Lower leg skin (tissue), 4 donors: ENCODE data around the gene SPATA2L. TPM values are rescaled to one million over a fixed set of nuclear protein-coding genes. Genes with fewer than 3 reads are reported as not detected.

Source experiments
- DNase-seq, 2 donors: peaks; one replicate each; pipeline ENCODE4 v3.0.0-alpha.2; 2019; ENCODE audit warnings: low spot score in 2 of 2
- H3K4me3 ChIP-seq: fragments of 200-600 bp; sonication (generic); 2 replicates; pipeline ENCODE4 v1.5.1; 2017; ENCODE audit warnings: mild to moderate bottlenecking, low read depth; ENCODE audit not compliant: poor library complexity, severe bottlenecking
- POLR2A ChIP-seq, 2 donors: fragments of 450-650 bp; IDR thresholded peaks; one replicate each; pipeline ENCODE4 v1.6.1; 2016 to 2017; ENCODE audit warnings: antibody characterized with exemption in 2 of 2, mild to moderate bottlenecking in 1 of 2, moderate library complexity in 1 of 2
- WGBS, 2 donors: methylation state at CpG; one replicate each; pipeline ENCODE4 v1.1.5; 2018; 5-methylcytosine and 5-hydroxymethylcytosine counted together
- intact Hi-C: fragments of 100-400 bp; cut with DNase I; formaldehyde crosslinking; loops from one replicate; pipeline ENCODE4 v1.15.0; 2023; ENCODE audit warnings: low total_unique reads
- total RNA-seq, 4 donors: library from RNA; depleted of rRNA; stranded (reverse); fragments of >200 nt; gene quantifications; one replicate each; pipeline ENCODE4 v1.1.0, GENCODE V29; 2016
- TF ChIP-seq, protein P1 (sequence below), 3 donors: fragments of 450-650 bp; IDR thresholded peaks; one replicate each; pipeline ENCODE4 v1.5.1; 2016; ENCODE audit warnings: antibody characterized with exemption in 3 of 3, mild to moderate bottlenecking in 3 of 3, moderate library complexity in 2 of 3

Gene SPATA2L, protein sequence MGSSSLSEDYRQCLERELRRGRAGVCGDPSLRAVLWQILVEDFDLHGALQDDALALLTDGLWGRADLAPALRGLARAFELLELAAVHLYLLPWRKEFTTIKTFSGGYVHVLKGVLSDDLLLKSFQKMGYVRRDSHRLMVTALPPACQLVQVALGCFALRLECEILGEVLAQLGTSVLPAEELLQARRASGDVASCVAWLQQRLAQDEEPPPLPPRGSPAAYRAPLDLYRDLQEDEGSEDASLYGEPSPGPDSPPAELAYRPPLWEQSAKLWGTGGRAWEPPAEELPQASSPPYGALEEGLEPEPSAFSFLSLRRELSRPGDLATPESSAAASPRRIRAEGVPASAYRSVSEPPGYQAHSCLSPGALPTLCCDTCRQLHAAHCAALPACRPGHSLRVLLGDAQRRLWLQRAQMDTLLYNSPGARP
- 10 to 100 TPM; 18.3 to 34.6 (median 28.4) TPM for total RNA-seq

DNA sequence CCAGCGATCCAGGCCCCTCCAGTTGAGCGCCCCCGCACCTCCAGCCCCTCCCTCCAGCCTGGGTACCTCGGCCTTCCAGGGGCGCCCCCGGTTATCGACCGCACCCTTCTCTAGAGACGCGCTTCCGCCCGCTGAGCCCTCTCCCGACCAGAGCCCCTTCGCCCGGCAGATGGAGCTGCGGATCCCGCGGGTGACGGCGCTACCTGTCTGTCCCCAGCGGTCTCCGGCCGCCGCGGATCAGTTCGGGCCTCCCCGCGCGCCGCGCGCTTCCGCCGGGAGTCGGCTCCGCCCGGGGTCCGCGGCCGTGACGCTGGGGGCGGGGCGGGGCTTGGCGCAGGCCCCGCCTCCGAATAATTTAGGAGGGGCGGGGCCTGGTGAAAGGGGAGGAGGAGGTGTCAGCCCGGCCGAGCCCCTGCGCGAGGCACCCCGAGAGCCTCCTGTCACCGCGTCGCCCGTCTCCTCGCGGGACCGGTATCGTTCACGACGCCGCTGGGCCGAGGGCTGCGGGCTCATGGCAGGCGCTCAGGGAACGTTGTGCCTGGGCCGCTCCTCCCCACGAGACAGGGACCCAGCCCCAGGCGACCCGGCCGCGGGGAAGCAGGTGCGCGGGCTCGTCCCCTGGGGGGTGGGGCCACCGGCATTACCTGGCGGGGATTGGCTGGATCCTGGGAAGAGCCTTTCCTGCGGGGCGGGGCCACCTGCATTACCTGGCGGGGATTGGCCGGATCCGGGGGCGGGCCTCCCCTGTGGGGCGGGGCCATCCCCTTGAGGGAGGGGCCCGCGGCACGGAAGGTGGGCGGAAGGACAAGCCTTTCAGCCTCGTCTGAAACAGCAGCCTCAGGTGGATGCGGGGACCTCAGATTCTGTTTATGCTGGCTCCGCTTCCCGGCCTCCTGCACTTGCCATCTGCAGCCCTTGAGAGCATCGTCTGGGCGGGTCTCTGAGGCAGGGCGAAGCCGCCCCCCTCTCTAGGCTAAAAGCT, at the start of gene SPATA2L:
SPATA2L (minus strand) TSS at position 281 of the 982 bp plus-strand sequence. CDS start 473 bp downstream, outside the sequence.
- TF ChIP-seq, protein P1, sequence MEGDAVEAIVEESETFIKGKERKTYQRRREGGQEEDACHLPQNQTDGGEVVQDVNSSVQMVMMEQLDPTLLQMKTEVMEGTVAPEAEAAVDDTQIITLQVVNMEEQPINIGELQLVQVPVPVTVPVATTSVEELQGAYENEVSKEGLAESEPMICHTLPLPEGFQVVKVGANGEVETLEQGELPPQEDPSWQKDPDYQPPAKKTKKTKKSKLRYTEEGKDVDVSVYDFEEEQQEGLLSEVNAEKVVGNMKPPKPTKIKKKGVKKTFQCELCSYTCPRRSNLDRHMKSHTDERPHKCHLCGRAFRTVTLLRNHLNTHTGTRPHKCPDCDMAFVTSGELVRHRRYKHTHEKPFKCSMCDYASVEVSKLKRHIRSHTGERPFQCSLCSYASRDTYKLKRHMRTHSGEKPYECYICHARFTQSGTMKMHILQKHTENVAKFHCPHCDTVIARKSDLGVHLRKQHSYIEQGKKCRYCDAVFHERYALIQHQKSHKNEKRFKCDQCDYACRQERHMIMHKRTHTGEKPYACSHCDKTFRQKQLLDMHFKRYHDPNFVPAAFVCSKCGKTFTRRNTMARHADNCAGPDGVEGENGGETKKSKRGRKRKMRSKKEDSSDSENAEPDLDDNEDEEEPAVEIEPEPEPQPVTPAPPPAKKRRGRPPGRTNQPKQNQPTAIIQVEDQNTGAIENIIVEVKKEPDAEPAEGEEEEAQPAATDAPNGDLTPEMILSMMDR (IDR thresholded peaks at IDR 0.05): peak in 1 of 3 donors; percentile 11
- TF ChIP-seq POLR2A (IDR thresholded peaks at IDR 0.05): peak in 1 of 2 donors; percentile 57
- H3K4me3 ChIP-seq: peak within 1 kb of the TSS; percentile 56
- WGBS, 2 donors: 3 to 5% methylated on average over 11 to 37 of the region's 97 CpGs
- peak; percentile 82 to 97 for DNase-seq
- intact Hi-C loops: loop anchor here (10.0 kb wide), 1 partner anchor 163 kb away; no protein-coding TSS in a partner anchor

DNA sequence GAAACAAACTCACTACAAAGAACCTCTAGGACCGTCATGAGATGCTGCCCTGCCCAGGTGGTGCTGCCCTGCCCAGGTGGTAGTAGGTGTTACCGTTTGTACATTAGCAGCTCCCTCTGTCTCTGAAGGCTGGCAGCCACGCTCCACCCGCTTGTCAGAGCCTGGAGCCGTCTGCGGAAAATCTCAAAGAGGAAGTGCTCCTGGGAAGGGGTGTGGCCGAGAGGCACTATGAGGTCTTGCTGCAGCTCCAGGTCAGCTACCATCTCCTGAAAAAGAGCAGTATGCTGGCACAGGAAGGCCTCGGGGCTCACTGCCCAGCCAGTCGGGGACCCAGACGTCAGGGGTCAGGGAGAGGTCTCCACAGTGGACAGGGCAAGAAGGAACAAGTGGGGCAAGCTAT, 48.1 kb upstream of the SPATA2L start:
- TF ChIP-seq, protein P1 (IDR thresholded peaks at IDR 0.05): no peak
- WGBS, 2 donors: 36 to 74% methylated on average over 10 of the region's 10 CpGs
- peak in 1 of 2 donors; percentile 89 for DNase-seq
- intact Hi-C loops: no loop called here
- H3K4me3 ChIP-seq: no peak overlapping the region

DNA sequence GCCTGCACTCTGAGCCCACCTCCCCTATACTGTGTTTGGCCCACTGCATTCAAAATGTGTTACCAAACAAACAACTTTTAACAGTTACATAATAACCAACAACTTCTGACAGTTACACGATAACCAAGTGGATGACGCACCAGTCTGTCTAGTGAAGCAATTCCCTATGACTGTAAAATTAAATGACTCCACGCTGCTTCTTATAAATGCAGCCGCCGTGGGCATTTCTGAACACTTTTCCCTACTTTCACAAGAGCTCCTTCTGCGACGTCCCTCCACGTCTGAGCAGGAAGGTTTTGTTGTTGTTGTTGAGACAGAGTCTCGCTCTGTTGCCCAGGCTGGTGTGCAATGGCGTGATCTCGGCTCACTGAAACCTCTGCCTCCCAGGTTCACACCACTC, 47.4 kb upstream of the SPATA2L start:
- 96% methylated on average over 11 of the region's 11 CpGs for WGBS, 2 donors
- TF ChIP-seq POLR2A (IDR thresholded peaks at IDR 0.05): no peak
- TF ChIP-seq, protein P1 (IDR thresholded peaks at IDR 0.05): no peak
- no peak for DNase-seq
- no peak overlapping the region for H3K4me3 ChIP-seq
- intact Hi-C loops: no loop called here

DNA sequence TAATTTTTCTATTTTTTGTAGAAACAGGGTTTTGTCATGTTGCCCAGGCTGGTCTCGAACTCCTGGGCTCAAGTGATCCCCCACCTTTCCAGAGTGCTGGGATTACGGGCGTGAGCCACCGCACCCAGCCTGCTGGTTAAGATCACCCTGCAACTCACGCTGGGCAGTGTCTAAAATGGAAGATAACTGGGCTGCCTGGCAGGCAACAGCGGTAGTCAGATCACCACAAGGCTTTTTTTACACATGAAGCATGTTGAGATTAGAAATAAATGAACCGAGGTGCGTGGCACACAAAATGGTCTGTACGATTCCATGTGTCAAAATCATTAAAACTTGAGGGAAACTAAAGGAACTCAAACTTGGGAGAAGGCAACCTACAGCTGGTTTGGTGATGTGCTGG, 46.6 kb upstream of the SPATA2L start:
- WGBS, 2 donors: 93 to 99% methylated on average over 9 of the region's 9 CpGs
- TF ChIP-seq, protein P1 (IDR thresholded peaks at IDR 0.05): no peak
- TF ChIP-seq POLR2A (IDR thresholded peaks at IDR 0.05): no peak
- DNase-seq: no peak
- intact Hi-C loops: no loop called here
- no peak overlapping the region for H3K4me3 ChIP-seq

DNA sequence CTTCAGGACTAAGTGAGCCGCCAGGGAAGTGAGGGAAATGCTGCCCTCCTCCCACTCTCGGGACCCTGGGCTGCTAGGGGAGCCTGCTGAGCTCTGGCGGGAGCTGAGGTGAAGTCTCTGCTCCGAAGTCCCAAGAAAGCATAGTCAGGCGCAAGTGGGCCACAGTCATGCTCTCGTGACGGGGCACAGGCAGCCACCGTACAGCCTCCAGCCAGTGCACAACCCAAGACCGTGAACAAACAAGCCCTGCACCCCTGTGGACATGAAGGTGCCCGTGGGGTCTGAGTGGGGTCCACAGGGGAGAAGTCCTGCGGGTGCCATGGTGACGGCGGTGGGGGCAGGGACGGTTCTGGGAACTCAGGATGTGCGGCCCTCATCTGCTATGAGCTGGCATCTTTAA, 44.5 kb upstream of the SPATA2L start:
- intact Hi-C loops: no loop called here
- WGBS, 2 donors: 94 to 96% methylated on average over 3 to 14 of the region's 15 CpGs
- DNase-seq: no peak
- TF ChIP-seq, protein P1 (IDR thresholded peaks at IDR 0.05): no peak
- TF ChIP-seq POLR2A (IDR thresholded peaks at IDR 0.05): no peak
- H3K4me3 ChIP-seq: no peak overlapping the region
